HG03575 (cell line): ENCODE measurements around the gene BBS12.

Experiments used
- ATAC-seq: cut with Tn5 transposase; IDR thresholded peaks from one replicate; pipeline ENCODE4 v1.9.1; 2021; ENCODE audit not compliant: unreplicated experiment, insufficient number of reproducible peaks, low FRiP score; ENCODE audit errors: extremely low read depth

BBS12 gene

GRCh38 chr4:122732329-122733026 is at the start of gene BBS12:
TSS of gene BBS12 (plus strand) at chr4:122732704. CDS start at chr4:122741893, 9,189 bp downstream.
- ATAC-seq = peak; percentile 100

- no peak for ATAC-seq
Observed at GRCh38 chr4:122686691-122687090, 45.8 kb upstream of the BBS12 start.

GRCh38 chr4:122687531-122688061 is 44.9 kb upstream of the BBS12 start:
- no peak for ATAC-seq

GRCh38 chr4:122688529-122689140 is 43.9 kb upstream of the BBS12 start:
- ATAC-seq = no peak

- ATAC-seq = peak; percentile 89
Observed at GRCh38 chr4:122689972-122690371, 42.5 kb upstream of the BBS12 start.

GRCh38 chr4:122691988-122692387 is 40.5 kb upstream of the BBS12 start:
- ATAC-seq = no peak

GRCh38 chr4:122692641-122693520 is 39.6 kb upstream of the BBS12 start:
- ATAC-seq = no peak

- ATAC-seq = no peak
Observed at GRCh38 chr4:122695226-122695625, 37.3 kb upstream of the BBS12 start.

- ATAC-seq = no peak
Observed at GRCh38 chr4:122700178-122700725, 32.3 kb upstream of the BBS12 start.

GRCh38 chr4:122701061-122701460 is 31.4 kb upstream of the BBS12 start:
- ATAC-seq = no peak

GRCh38 chr4:122701965-122702364 is 30.5 kb upstream of the BBS12 start:
- no peak for ATAC-seq

GRCh38 chr4:122702939-122703338 is 29.6 kb upstream of the BBS12 start:
- ATAC-seq = no peak

- ATAC-seq = no peak
Observed at GRCh38 chr4:122703868-122704267, 28.6 kb upstream of the BBS12 start.

GRCh38 chr4:122705009-122705408 is 27.5 kb upstream of the BBS12 start:
- ATAC-seq = no peak

- ATAC-seq = no peak
Observed at GRCh38 chr4:122705547-122706117, 26.9 kb upstream of the BBS12 start.

GRCh38 chr4:122706511-122706910 is 26.0 kb upstream of the BBS12 start:
- ATAC-seq = no peak

- no peak for ATAC-seq
Observed at GRCh38 chr4:122707497-122707896, 25.0 kb upstream of the BBS12 start.

- no peak for ATAC-seq
Observed at GRCh38 chr4:122709236-122709635, 23.3 kb upstream of the BBS12 start.
